Neutrophil (primary cell): Measurements from ENCODE around the gene TUBGCP2.

Experiments
- H3K27ac ChIP-seq: fragments of 200-600 bp; sonication (generic); 2 replicates; pipeline ENCODE4 v1.5.1; 2016; ENCODE audit warnings: mild to moderate bottlenecking, moderate library complexity
- H3K27me3 ChIP-seq: fragments of 200-600 bp; sonication (generic); 2 replicates; pipeline ENCODE4 v1.6.0; 2016; ENCODE audit warnings: mild to moderate bottlenecking
- H3K36me3 ChIP-seq: fragments of 200-600 bp; sonication (generic); 2 replicates; pipeline ENCODE4 v1.5.1; 2017
- H3K4me1 ChIP-seq, 2 experiments: fragments of 200-600 bp in 1 of 2; sonication (generic) in 1 of 2; 1 replicate in 1 of 2; 2 replicates in 1 of 2; pipeline versions ENCODE4 v1.5.1 to v1.6.1; 2013 to 2016; ENCODE audit warnings: low read depth in 1 of 2, low read length in 1 of 2, mild to moderate bottlenecking in 1 of 2, moderate library complexity in 1 of 2; ENCODE audit not compliant: control insufficient read depth in 1 of 2, insufficient read depth in 1 of 2
- H3K4me3 ChIP-seq, 2 experiments: fragments of 200-600 bp in 1 of 2; sonication (generic) in 1 of 2; 1 replicate in 1 of 2; 2 replicates in 1 of 2; pipeline ENCODE4 v1.5.1; 2013 to 2016; ENCODE audit warnings: low read depth in 1 of 2, low read length in 1 of 2, mild to moderate bottlenecking in 1 of 2, moderate library complexity in 1 of 2
- H3K9me3 ChIP-seq: fragments of 200-600 bp; sonication (generic); 2 replicates; pipeline ENCODE4 v1.5.1; 2016
- CTCF ChIP-seq: fragments of 200-600 bp; sonication (generic); IDR thresholded peaks from 2 replicates; pipeline ENCODE4 v1.5.1; 2016; ENCODE audit warnings: antibody characterized with exemption

The TUBGCP2 gene

GRCh38 chr10:133302230-133302629 is 6.4 kb downstream of the TUBGCP2 start:
- peaks cover 54% of the 10 kb centered on the region for H3K36me3 ChIP-seq
- H3K27ac ChIP-seq, result no peak overlapping the region
- no peaks in the 10 kb centered on the region for H3K9me3 ChIP-seq
- H3K27me3 ChIP-seq, result no peaks in the 10 kb centered on the region
- H3K4me1 ChIP-seq, result peaks cover 3 to 11% of the 10 kb centered on the region in 2 experiments
- TF ChIP-seq CTCF, result no peak
- no peak overlapping the region for H3K4me3 ChIP-seq

- no peaks in the 10 kb centered on the region for H3K27me3 ChIP-seq
- TF ChIP-seq CTCF, result no peak
- H3K9me3 ChIP-seq, result no peaks in the 10 kb centered on the region
- no peaks in the 10 kb centered on the region for H3K4me1 ChIP-seq
- peaks cover 79% of the 10 kb centered on the region for H3K36me3 ChIP-seq
- H3K27ac ChIP-seq, result no peak overlapping the region
- no peak overlapping the region for H3K4me3 ChIP-seq
Observed at GRCh38 chr10:133299738-133300137, 8.9 kb downstream of the TUBGCP2 start.

GRCh38 chr10:133299224-133299623 is 9.4 kb downstream of the TUBGCP2 start:
- no peaks in the 10 kb centered on the region for H3K9me3 ChIP-seq
- H3K36me3 ChIP-seq, result peaks cover 84% of the 10 kb centered on the region
- no peaks in the 10 kb centered on the region for H3K4me1 ChIP-seq
- no peaks in the 10 kb centered on the region for H3K27me3 ChIP-seq
- TF ChIP-seq CTCF, result no peak
- no peak overlapping the region for H3K27ac ChIP-seq
- H3K4me3 ChIP-seq, result no peak overlapping the region

- TF ChIP-seq CTCF, result no peak
- Histone ChIP-seq H3K36me3 (peaks cover 91% of the 10 kb centered on the region), H3K27ac (no peak overlapping the region)
Observed at GRCh38 chr10:133298466-133298865, 10.2 kb downstream of the TUBGCP2 start.

GRCh38 chr10:133297504-133297903 is 11.2 kb downstream of the TUBGCP2 start:
- TF ChIP-seq CTCF, result no peak
- no peaks in the 10 kb centered on the region for H3K4me1 ChIP-seq
- peaks cover 98% of the 10 kb centered on the region for H3K36me3 ChIP-seq
- no peak overlapping the region for H3K4me3 ChIP-seq
- no peak overlapping the region for H3K27ac ChIP-seq
- H3K9me3 ChIP-seq, result no peaks in the 10 kb centered on the region
- H3K27me3 ChIP-seq, result no peaks in the 10 kb centered on the region

More at GRCh38 chr10:133298466-133298865, 10.2 kb downstream of the TUBGCP2 start:
- H3K4me3 ChIP-seq, result no peak overlapping the region
- H3K9me3 ChIP-seq, result no peaks in the 10 kb centered on the region
- H3K27me3 ChIP-seq, result no peaks in the 10 kb centered on the region
- H3K4me1 ChIP-seq, result no peaks in the 10 kb centered on the region
